Measurements from ENCODE around the gene ARL4C. TPM values are rescaled to one million over a fixed set of nuclear protein-coding genes. Genes with fewer than 3 reads are reported as not detected.
A peak's percentile ranks its signal among the peaks of the same experiment; 100 is the strongest.

Gene ARL4C
- total RNA-seq, 2 experiments from 2014 or later, result 210 to 214 TPM

- POLR2A ChIA-PET, result interaction anchor here (0.6 to 12.8 kb wide), 10 partner anchors 9 to 159 kb away, joined by 3 to 466 read pairs (median 18); partner anchors contain the start of gene ARL4C
- Mint-ChIP-seq H3K27ac (peak overlapping the region; percentile 98), H3K36me3 (peaks cover 77% of the 10 kb centered on the region), H3K27me3 (no peaks in the 10 kb centered on the region), H3K4me3 (peak overlapping the region; percentile 57), H3K9me3 (peaks cover 2% of the 10 kb centered on the region), H3K4me1 (peaks cover 77% of the 10 kb centered on the region)
- no peak for ATAC-seq (ENCODE audit: low read depth)
- no peak for DNase-seq
Observed at GRCh38 chr2:234447963-234448362, 48.9 kb downstream of the ARL4C start.

GRCh38 chr2:234447189-234447588, 49.7 kb downstream of the ARL4C start:
- H3K27ac Mint-ChIP-seq, result peak overlapping the region; percentile 98
- peak overlapping the region; percentile 69 for H3K4me3 Mint-ChIP-seq
- DNase-seq, result no peak
- H3K27me3 Mint-ChIP-seq, result no peaks in the 10 kb centered on the region
- H3K9me3 Mint-ChIP-seq, result peaks cover 2% of the 10 kb centered on the region
- no peak for ATAC-seq (ENCODE audit: low read depth)
- POLR2A ChIA-PET, result interaction anchor here (0.6 to 12.8 kb wide), 20 partner anchors 9 to 311 kb away, joined by 3 to 466 read pairs (median 10); partner anchors contain the start of gene ARL4C
- H3K4me1 Mint-ChIP-seq, result peaks cover 75% of the 10 kb centered on the region
- H3K36me3 Mint-ChIP-seq, result peaks cover 71% of the 10 kb centered on the region

GRCh38 chr2:234446404-234447076, 50.3 kb downstream of the ARL4C start:
- H3K9me3 Mint-ChIP-seq, result peaks cover 2% of the 10 kb centered on the region
- DNase-seq (peak; percentile 82), ATAC-seq (ENCODE audit: low read depth) (peak; percentile 95)
- peak overlapping the region; percentile 69 for H3K4me3 Mint-ChIP-seq
- H3K27ac Mint-ChIP-seq, result peak overlapping the region; percentile 98
- peaks cover 68% of the 10 kb centered on the region for H3K36me3 Mint-ChIP-seq
- no peaks in the 10 kb centered on the region for H3K27me3 Mint-ChIP-seq
- peaks cover 69% of the 10 kb centered on the region for H3K4me1 Mint-ChIP-seq
- POLR2A ChIA-PET, result interaction anchor here (0.6 to 12.8 kb wide), 28 partner anchors 8 to 311 kb away, joined by 3 to 466 read pairs (median 7); partner anchors contain the start of gene ARL4C

- Mint-ChIP-seq H3K9me3 (peaks cover 4% of the 10 kb centered on the region), H3K4me3 (peak overlapping the region; percentile 64), H3K27ac (peak overlapping the region; percentile 94), H3K4me1 (peaks cover 64% of the 10 kb centered on the region), H3K36me3 (peaks cover 61% of the 10 kb centered on the region), H3K27me3 (no peaks in the 10 kb centered on the region)
- POLR2A ChIA-PET, result interaction anchor here (0.7 to 12.8 kb wide), 10 partner anchors 8 to 152 kb away, joined by 3 to 466 read pairs (median 4); partner anchors contain the start of gene ARL4C
- ATAC-seq (ENCODE audit: low read depth), result peak; percentile 18
- peak; percentile 59 for DNase-seq
Observed at GRCh38 chr2:234444893-234445292, 52.0 kb downstream of the ARL4C start.

GRCh38 chr2:234444242-234444730, 52.6 kb downstream of the ARL4C start:
- DNase-seq, result no peak
- Mint-ChIP-seq H3K27me3 (no peaks in the 10 kb centered on the region), H3K36me3 (peaks cover 59% of the 10 kb centered on the region), H3K27ac (peak overlapping the region; percentile 94), H3K4me1 (peaks cover 66% of the 10 kb centered on the region), H3K9me3 (peaks cover 4% of the 10 kb centered on the region), H3K4me3 (peak overlapping the region; percentile 9)
- POLR2A ChIA-PET, result interaction anchor here (0.6 to 12.8 kb wide), 11 partner anchors 8 to 309 kb away, joined by 3 to 466 read pairs (median 3); partner anchors contain the start of gene ARL4C
- no peak for ATAC-seq (ENCODE audit: low read depth)

All from activated naive CD8-positive, alpha-beta T cell treated with anti-CD3 and anti-CD28 coated beads, Interleukin-2, amount 10 ng/mL, durations not matched to agents 7 days and 5 days (primary cell).